Lung (tissue), 12 donors: Measurements from ENCODE around the gene DDX18. TPM values are rescaled to one million over a fixed set of nuclear protein-coding genes. Genes with fewer than 3 reads are reported as not detected.
"Not testable (repeated sequence)": the region's sequence is repeated elsewhere in the genome, so short reads cannot be mapped to it uniquely, and the experiment has no call there.

Experiments
- ATAC-seq: fragments of 200-7000 bp; cut with Tn5 transposase; one replicate; pipeline ENCODE4 v1.9.1; 2020; ENCODE audit warnings: moderate number of reproducible peaks; ENCODE audit not compliant: insufficient read depth, low FRiP score
- DNase-seq, 3 donors: peaks; one replicate each; pipeline ENCODE4 v3.0.0-alpha.2; 2013 to 2017
- H3K27ac ChIP-seq, 2 donors: one replicate each; pipeline ENCODE4 v1.5.1; 2013; ENCODE audit warnings: mild to moderate bottlenecking in 2 of 2, moderate library complexity in 2 of 2, control low read depth in 1 of 2, inconsistent platforms in 1 of 2, low read depth in 1 of 2, low read length in 1 of 2
- H3K27me3 ChIP-seq, 3 donors: one replicate each; pipeline ENCODE4 v1.5.1; 2013; ENCODE audit warnings: low read length in 2 of 3; ENCODE audit not compliant: control insufficient read depth in 3 of 3, insufficient read depth in 3 of 3
- H3K36me3 ChIP-seq, 4 donors: one replicate each; pipeline ENCODE4 v1.5.1; 2013; ENCODE audit warnings: low read length in 4 of 4, mild to moderate bottlenecking in 1 of 4, moderate library complexity in 1 of 4; ENCODE audit not compliant: control insufficient read depth in 4 of 4, insufficient read depth in 4 of 4
- H3K4me1 ChIP-seq, 5 donors: one replicate each; pipeline ENCODE4 v1.5.1; 2013; ENCODE audit warnings: low read length in 5 of 5, mild to moderate bottlenecking in 2 of 5, moderate library complexity in 1 of 5; ENCODE audit not compliant: control insufficient read depth in 5 of 5, insufficient read depth in 5 of 5
- H3K4me3 ChIP-seq: one replicate; pipeline ENCODE4 v1.5.1; 2013; ENCODE audit warnings: mild to moderate bottlenecking, control low read depth, moderate library complexity
- H3K9ac ChIP-seq, 2 donors: one replicate each; pipeline ENCODE4 v1.5.1; 2013; ENCODE audit warnings: low read length in 2 of 2, control low read depth in 1 of 2; ENCODE audit not compliant: insufficient read depth in 1 of 2
- H3K9me3 ChIP-seq, 4 donors: one replicate each; pipeline ENCODE4 v1.5.1; 2013; ENCODE audit warnings: low read length in 3 of 4, mild to moderate bottlenecking in 1 of 4, moderate library complexity in 1 of 4; ENCODE audit not compliant: control insufficient read depth in 4 of 4, insufficient read depth in 3 of 4
- WGBS, 2 donors: extraction: QIAGEN DNeasy Blood & Tissue Kit; methylation state at CpG; one replicate each; pipeline ENCODE4 v1.1.7; 2013; 5-methylcytosine and 5-hydroxymethylcytosine counted together
- polyA plus RNA-seq, 2 donors: library from polyadenylated mRNA; stranded (reverse); fragments of 200-250 nt; gene quantifications; one replicate each; pipeline ENCODE4 v1.2.1, GENCODE V29; 2013
- total RNA-seq, 2 donors: library from RNA; depleted of rRNA in 1 of 2; stranded (reverse); fragments of >200 nt in 1 of 2; gene quantifications; one replicate each; pipeline ENCODE4 v1.2.1, GENCODE V29; 2014 to 2021
- TF ChIP-seq, protein P1 (sequence below): IDR thresholded peaks from 2 replicates; pipeline ENCODE4 v1.5.1; 2012; ENCODE audit warnings: mild to moderate bottlenecking; ENCODE audit errors: control extremely low read depth, extremely low read depth
- donor health status: control.
- donor health status: control.
- donor health status: Bipolar disorder and iron deficiency.
- donor health status: healthy.
- donor health status: DM: yes; HTN: yes; CAD: no.

Gene DDX18
- total and polyA plus RNA-seq, 4 donors: 26.9 to 60.0 (median 39.7) TPM

DNA sequence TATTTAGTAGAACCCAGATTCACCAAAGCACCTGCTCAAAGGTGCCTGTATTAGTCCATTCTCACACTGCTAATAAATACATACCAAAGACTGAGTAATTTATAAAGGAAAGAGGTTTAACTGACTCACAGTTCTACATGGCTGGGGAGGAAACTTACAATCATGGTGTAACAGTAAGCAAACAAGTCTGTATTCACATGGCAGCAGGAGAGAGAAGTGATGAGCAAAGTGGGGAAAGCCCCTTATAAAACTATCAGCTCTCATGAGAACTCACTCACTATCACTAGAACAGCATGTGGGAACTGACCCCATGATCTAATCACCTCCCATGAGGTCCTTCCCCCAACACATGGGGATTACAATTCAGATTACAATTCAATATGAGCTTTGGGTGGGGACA is 28.0 kb upstream of the DDX18 start:
- TF ChIP-seq, protein P1, sequence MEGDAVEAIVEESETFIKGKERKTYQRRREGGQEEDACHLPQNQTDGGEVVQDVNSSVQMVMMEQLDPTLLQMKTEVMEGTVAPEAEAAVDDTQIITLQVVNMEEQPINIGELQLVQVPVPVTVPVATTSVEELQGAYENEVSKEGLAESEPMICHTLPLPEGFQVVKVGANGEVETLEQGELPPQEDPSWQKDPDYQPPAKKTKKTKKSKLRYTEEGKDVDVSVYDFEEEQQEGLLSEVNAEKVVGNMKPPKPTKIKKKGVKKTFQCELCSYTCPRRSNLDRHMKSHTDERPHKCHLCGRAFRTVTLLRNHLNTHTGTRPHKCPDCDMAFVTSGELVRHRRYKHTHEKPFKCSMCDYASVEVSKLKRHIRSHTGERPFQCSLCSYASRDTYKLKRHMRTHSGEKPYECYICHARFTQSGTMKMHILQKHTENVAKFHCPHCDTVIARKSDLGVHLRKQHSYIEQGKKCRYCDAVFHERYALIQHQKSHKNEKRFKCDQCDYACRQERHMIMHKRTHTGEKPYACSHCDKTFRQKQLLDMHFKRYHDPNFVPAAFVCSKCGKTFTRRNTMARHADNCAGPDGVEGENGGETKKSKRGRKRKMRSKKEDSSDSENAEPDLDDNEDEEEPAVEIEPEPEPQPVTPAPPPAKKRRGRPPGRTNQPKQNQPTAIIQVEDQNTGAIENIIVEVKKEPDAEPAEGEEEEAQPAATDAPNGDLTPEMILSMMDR: no peak
- no peaks in the 10 kb centered on the region for H3K36me3 ChIP-seq
- H3K27me3 ChIP-seq: no peaks in the 10 kb centered on the region
- H3K4me3 ChIP-seq: no peak overlapping the region
- no peaks in the 10 kb centered on the region for H3K4me1 ChIP-seq
- no peak overlapping the region for H3K27ac ChIP-seq
- peaks cover 0 to 3% (median 0%) of the 10 kb centered on the region in 4 donors for H3K9me3 ChIP-seq
- DNase-seq (no peak), ATAC-seq (no peak)
- H3K9ac ChIP-seq: no peak overlapping the region

DNA sequence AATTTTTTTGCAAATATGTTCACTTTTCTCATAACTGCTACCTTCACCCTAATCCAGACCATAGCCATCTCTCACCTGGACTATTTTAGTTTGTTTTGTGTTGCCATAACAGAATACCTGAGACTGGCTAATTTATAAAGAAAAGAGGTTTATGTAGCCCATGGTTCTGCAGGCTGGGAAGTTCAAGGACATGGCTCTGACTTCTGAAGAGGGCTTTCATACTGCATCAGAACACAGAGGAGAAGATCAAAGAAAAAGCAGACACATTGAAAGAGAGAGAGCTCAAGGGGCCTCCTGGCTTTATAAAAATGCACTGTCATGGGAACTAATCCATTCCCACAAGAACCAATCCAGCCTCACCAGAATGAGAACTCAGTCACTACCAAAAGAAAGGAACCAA is 25.0 kb upstream of the DDX18 start:
- peaks cover 0 to 3% (median 0%) of the 10 kb centered on the region in 4 donors for H3K9me3 ChIP-seq
- no peaks in the 10 kb centered on the region for H3K4me1 ChIP-seq
- no peaks in the 10 kb centered on the region for H3K36me3 ChIP-seq
- DNase-seq: no peak
- TF ChIP-seq, protein P1: no peak
- no peak overlapping the region for H3K9ac ChIP-seq
- H3K4me3 ChIP-seq: no peak overlapping the region
- no peaks in the 10 kb centered on the region for H3K27me3 ChIP-seq
- no peak overlapping the region for H3K27ac ChIP-seq
- ATAC-seq: no peak

DNA sequence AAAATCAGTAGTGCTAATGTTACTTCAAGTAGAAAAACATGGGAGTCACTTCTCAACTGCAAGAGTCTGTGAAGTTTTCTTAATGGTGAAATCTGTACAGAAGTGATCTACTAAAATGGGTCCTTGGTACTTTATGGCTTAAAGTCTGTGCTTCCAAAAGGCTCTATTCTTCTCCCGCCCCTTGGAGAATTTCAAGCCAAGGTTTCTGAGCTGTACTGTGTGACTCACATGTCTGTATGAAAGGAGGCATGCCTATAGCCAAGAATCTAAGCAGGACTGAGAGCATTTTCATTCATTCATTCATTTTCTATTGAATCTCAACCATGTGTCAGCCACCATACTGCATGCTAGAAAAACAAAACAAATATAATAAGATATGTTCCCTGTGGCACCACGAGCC is 19.8 kb upstream of the DDX18 start:
- Histone ChIP-seq H3K27me3 (no peaks in the 10 kb centered on the region), H3K4me3 (no peak overlapping the region), H3K9me3 (peaks cover 0 to under 1% (median 0%) of the 10 kb centered on the region in 4 donors), H3K9ac (no peak overlapping the region), H3K36me3 (no peaks in the 10 kb centered on the region), H3K4me1 (no peaks in the 10 kb centered on the region), H3K27ac (no peak overlapping the region)
- ATAC-seq (no peak), DNase-seq (no peak)
- TF ChIP-seq, protein P1: no peak
- 66 to 75% methylated on average over 2 of the region's 2 CpGs for WGBS, 2 donors

DNA sequence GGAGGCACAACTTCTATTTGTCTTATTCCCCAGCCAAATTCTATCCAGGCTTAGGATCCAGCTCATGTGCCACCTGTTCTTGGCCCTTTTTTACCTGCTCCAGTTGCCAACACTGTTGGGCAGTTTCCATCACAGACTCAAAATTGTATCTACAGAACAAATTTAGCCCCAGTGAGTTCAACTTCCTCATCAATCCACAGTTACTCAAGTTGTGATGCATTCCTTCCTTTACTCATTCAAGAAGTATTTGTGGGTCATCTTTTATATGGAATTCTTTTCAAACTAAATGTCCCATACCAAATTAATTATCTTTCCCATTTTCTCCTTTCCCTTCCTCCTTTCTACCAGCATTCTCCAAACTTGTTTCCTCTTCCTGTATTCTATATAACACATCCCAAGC is 12.7 kb upstream of the DDX18 start:
- Histone ChIP-seq H3K9ac (no peak overlapping the region), H3K4me1 (no peaks in the 10 kb centered on the region), H3K9me3 (no peaks in the 10 kb centered on the region), H3K27ac (no peak overlapping the region), H3K4me3 (no peak overlapping the region), H3K27me3 (peaks cover 0 to 4% (median 0%) of the 10 kb centered on the region in 3 donors), H3K36me3 (no peaks in the 10 kb centered on the region)
- TF ChIP-seq, protein P1: no peak
- ATAC-seq (no peak), DNase-seq (no peak)

DNA sequence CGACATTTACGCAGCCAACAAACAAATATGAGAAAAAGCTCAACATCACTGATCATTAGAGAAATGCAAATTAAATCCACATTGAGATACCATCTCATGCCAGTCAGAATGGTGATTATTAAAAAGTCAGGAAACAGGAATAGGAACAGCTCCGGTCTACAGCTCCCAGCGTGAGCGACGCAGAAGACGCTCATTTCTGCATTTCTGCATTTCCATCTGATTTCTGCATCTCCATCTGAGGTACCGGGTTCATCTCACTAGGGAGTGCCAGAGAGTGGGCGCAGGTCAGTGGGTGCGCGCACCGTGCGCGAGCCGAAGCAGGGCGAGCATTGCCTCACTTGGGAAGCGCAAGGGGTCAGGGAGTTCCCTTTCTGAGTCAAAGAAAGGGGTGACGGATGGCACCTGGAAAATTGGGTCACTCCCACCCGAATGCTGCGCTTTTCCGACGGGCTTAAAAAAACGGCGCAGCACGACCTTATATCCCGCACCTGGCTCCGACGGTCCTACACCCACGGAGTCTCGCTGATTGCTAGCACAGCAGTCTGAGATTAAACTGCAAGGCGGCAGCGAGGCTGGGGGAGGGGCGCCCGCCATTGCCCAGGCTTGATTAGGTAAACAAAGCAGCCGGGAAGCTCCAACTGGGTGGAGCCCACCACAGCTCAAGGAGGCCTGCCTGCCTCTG is 10.7 kb upstream of the DDX18 start:
- not testable (repeated sequence) for H3K4me3 ChIP-seq, H3K4me1 ChIP-seq, H3K27ac ChIP-seq, ATAC-seq, H3K9me3 ChIP-seq, DNase-seq, H3K9ac ChIP-seq, H3K36me3 ChIP-seq, H3K27me3 ChIP-seq
- 33 to 60% methylated on average over 25 to 30 of the region's 35 CpGs for WGBS, 2 donors
